Vagina (tissue), 2 donors: ENCODE data around the gene CACUL1.

Experiments used
- POLR2A ChIP-seq, 2 donors: fragments of 450-650 bp; IDR thresholded peaks; one replicate each; pipeline ENCODE4 v1.6.1; 2017; ENCODE audit warnings: antibody characterized with exemption in 2 of 2, mild to moderate bottlenecking in 2 of 2, moderate library complexity in 2 of 2
- POLR2AphosphoS5 ChIP-seq, 2 donors: sonication (generic); formaldehyde crosslinking; IDR thresholded peaks; one replicate each; pipeline ENCODE4 v1.9.0; 2017; ENCODE audit warnings: antibody characterized with exemption in 2 of 2, mild to moderate bottlenecking in 2 of 2, low read depth in 1 of 2; ENCODE audit not compliant: insufficient read depth in 1 of 2
- TF ChIP-seq, protein P1 (sequence below), 3 experiments: fragments of 450-650 bp in 2 of 3; fragments of 200-600 bp in 1 of 3; sonication (generic) in 1 of 3; IDR thresholded peaks; one replicate each; pipeline ENCODE4 v1.5.1; 2017 to 2019; ENCODE audit warnings: antibody characterized with exemption in 3 of 3, mild to moderate bottlenecking in 2 of 3, moderate library complexity in 2 of 3

DNA sequence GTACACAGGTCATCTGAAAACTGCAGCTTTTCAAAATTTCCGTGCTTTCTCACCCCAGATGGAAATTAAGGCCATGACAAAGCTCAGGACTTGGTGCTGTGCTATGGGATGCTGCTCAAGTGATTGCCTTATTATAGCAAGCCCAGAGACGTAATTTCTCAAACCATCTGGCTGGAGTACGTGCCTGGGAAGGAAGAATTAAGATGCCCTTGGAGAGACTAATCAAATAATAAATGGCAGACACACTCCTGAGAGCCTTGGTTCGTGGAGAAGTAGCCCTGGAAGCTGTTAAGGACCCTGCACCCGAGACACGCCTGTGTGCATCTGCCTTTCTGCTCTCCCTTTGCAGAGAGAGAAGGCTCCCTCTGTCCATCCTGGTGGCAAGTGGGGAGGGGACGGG is 121.0 kb downstream of the CACUL1 start:
- TF ChIP-seq, protein P1, sequence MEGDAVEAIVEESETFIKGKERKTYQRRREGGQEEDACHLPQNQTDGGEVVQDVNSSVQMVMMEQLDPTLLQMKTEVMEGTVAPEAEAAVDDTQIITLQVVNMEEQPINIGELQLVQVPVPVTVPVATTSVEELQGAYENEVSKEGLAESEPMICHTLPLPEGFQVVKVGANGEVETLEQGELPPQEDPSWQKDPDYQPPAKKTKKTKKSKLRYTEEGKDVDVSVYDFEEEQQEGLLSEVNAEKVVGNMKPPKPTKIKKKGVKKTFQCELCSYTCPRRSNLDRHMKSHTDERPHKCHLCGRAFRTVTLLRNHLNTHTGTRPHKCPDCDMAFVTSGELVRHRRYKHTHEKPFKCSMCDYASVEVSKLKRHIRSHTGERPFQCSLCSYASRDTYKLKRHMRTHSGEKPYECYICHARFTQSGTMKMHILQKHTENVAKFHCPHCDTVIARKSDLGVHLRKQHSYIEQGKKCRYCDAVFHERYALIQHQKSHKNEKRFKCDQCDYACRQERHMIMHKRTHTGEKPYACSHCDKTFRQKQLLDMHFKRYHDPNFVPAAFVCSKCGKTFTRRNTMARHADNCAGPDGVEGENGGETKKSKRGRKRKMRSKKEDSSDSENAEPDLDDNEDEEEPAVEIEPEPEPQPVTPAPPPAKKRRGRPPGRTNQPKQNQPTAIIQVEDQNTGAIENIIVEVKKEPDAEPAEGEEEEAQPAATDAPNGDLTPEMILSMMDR (IDR thresholded peaks at IDR 0.05) = no peak
- no peak for TF ChIP-seq POLR2A (IDR thresholded peaks at IDR 0.05)
- TF ChIP-seq POLR2AphosphoS5 (IDR thresholded peaks at IDR 0.05; ENCODE audit: insufficient read depth in 1 of 2, low read depth in 1 of 2) = no peak
